D341Med (cell line): ENCODE results near the gene PIEZO2.
"Not testable (repeated sequence)": the region's sequence is repeated elsewhere in the genome, so short reads cannot be mapped to it uniquely, and the experiment has no call there.

Experiments
- DNase-seq: peaks from one replicate; pipeline ENCODE4 v3.0.0; 2012; ENCODE audit warnings: low spot score

PIEZO2 gene

DNA sequence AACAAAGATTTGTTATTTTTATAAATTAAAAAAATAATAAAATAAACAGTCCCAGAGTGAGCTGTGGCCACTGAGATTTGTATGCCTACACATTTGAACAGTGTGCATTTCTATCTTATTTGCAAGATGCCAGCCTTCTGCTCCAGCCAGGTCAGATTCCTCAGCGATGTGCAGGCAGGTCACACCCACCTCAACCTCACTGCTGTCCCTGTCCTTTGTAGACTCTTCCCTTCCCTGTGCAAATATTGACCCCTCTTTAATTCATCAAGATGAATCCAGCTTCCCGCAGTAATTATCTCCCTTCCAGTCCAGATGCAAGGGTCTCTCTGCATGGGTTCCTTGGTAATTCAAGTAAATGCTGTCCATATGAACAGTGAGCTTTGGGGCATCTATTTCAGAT is 256.2 kb downstream of the PIEZO2 start:
- DNase-seq = no peak

- DNase-seq = no peak
These were observed 256.6 kb downstream of the PIEZO2 start for GRCh38 chr18:10892786-10893185.

DNA sequence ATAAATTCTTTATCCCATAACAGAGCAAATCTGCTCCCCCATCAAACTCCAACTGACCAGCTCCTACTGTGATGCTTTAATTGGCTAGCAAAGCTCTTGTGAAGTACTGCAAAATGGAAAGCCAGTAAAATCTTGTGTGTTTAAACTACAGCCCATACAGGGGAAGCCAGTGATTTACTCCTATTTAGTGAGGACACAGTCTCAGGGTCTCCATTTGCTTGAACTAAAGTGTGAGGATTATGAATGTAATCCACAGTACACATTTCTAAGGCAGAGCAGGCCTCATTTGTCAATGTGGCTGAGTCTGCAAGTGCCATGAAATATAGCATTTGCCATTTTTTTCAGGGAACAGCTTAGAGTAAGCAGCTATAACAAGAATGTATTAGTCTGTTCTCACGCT is 259.3 kb downstream of the PIEZO2 start:
- DNase-seq = no peak

DNA sequence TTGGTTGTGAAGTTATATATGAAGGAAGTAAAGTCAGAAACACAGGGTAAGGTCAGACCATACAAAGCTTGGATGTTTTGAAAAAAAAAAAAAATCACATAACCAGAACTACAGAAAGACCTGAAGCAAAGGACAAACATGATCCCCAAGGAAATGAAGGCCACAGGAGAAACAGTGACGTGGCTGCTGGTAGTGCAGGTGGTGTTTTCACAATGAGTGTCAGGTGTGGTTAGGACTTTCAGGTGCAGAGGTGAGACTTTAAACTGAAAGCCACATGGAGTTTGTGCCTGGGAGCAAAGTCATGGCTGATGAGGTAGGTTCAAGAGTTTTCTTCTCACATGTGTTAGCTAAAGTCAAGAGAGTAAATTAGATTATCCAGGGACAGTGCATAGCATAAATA is 270.7 kb downstream of the PIEZO2 start:
- DNase-seq = no peak

DNA sequence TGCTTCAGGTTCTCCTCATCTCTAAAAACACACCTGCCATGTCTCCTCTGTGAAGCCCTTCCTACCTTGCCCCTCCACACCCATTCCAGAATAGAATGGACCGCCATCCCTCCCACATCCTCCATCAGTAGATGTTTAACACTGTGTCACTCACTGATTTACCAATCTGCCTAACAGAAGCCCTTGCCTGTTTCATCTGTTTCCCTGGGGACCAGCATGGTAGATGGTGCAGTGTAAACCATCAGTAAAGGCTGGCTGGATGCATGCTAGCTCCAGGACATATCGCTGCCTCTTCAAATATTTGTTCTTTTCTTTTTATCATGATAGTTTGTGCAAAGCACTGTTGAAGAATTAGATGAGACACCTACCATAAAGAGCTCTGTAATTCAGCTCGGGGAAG is 271.4 kb downstream of the PIEZO2 start:
- no peak for DNase-seq

DNA sequence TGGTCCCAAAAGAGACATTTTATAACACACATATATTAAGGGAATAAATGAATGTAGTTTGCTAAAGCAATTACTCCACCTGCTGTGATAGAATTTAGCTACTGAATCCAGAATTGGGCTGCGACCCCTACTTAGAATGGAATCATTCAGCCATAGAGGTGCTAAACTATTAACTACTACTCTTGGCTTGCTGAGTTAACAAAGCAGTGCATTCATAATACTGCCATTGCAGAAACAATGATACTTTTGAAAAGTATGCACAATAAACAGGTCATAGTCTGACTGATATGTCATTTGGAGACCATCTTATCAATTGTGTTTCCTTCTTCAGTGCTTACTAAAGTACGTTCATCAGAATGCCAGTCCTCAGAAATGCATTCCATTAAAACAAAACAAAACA is 273.6 kb downstream of the PIEZO2 start:
- no peak for DNase-seq

DNA sequence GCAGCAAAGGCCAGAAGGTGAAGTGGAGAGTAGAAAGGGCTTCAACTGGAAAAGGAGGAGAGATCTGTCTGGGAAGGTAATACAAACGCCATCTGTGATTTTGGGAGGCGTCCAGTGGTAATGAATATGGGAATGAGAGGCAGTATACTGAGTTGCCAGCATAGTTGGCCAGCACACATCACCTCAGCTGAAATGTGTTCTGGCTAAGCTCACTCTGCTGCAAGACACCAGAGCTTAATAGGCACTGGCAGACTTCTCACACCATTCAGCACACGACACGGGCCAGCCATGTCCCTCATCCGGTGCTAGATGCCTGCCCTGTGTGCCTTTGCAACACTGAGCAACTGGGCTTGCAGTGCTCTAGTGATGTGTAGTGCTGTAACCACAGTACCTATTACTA is 277.1 kb downstream of the PIEZO2 start:
- no peak for DNase-seq

- DNase-seq = no peak
These were observed 284.6 kb downstream of the PIEZO2 start for GRCh38 chr18:10864722-10865121.

DNA sequence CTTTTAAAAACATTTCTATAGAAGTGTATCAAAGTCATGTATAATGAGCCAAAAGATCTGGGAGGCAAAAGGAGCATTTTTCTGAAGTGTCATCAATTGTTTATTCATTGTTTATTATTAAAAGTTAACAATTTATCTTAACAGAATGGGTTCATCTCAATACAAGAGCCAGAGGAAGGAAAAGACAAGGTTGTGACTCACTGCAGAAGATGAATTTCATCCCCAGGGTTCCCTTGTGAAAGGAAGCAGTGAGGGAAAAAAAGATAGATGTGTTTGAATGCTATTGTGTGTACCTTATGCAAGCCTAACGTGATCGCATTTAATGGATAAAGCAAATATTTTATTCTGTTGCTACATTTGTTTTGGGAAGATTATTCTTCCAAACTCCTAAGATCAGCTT is 286.3 kb downstream of the PIEZO2 start:
- DNase-seq = no peak

DNA sequence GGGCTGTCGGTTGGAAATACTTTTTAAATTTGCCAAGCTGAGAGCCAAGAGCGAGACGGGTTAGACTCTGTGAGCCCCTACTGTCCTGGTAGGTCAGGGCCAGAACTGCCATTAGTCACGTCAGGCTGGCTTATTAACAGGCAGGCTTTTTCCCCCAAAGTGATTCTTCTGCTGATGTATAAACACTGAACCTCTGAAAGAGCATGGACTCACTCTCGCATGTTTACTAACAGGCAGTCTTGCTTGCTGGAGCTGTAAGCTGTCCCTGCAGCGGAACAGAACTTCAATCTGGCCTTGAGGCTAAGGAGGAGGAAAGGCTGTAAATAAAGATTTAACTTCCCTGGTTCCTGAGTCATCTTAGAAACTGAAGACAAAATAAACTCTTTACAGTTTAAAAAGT is 288.4 kb downstream of the PIEZO2 start:
- no peak for DNase-seq

DNA sequence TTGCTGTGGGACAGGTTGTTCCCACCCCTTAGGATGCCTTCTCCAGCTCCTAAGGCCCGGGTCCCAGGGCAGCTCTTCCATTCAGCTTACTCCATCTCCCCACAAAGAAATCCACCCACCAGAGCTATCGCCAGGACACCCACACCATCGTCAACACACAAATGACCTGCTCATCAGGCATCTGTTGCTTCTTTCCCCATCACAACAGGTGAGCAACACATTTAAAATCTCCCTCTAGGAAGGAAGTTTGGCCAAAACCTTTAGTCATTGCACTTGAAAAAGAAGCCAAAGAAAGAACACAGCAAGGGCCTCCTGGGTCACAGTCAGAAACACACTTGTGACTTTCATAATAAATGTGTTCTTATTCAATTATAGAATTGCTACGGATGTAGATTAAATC is 289.0 kb downstream of the PIEZO2 start:
- DNase-seq = no peak

DNA sequence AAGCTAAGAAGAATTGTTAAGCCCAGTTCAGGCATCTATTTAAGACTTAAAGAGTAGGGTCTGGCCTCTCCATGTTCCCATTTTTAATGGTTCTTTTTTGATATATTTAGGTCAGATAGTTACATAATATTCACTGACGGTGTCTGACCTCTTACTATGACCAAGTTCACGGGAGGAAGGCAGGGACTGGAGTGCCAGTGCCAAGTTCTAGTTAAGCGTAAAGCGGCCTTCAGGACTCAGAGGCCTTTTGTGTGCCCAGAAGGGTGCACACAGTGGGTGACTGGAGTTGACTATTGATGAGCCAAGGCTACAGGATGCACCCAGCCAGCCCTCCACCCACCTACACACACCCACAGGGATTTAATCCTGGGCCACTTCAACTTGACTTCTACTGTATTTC is 290.9 kb downstream of the PIEZO2 start:
- DNase-seq = no peak

- DNase-seq = no peak
These were observed 293.2 kb downstream of the PIEZO2 start for GRCh38 chr18:10856132-10856531.

DNA sequence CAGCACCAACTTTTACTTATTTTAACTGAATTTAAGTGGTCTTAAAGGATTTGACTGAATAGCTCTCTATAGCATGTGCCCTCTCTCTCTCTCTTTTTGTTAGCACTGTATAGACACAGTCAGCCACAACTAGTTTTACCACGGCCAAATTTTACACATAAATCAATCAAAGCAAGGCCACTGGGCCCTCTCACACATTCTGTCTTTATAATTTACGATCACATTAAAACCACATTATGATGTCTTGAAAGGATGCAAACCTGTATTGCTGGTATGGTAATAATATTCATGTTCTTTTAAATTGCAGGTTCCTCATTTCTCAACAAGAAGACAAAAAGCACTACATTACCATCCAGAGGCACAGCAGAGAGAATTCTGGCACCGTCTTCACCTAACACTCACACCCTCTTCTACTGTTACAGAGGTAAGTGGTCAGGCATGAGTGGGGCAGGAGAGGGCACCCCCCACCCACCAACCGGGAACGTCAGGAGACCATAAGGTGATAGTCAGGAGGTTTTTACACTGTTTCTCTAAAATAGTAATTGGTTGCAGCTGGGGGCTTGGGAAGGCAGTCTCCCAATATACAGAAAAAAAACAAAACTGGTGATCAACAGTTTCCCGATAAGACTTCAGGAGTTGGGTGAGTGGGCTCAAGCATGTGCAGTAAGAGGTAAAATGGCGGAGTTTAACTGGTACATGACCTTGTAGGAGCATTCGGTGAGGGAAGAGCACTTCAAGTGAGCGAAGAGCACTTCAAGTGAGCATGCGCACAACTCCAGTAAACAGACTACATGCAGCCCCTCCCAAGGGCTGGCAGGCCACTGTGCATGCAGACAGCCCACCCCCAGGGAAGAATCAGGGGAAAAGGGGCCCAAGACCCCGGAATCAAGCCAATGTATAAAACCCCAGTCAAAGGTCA is 296.7 kb downstream of the PIEZO2 start:
- DNase-seq = no peak

DNA sequence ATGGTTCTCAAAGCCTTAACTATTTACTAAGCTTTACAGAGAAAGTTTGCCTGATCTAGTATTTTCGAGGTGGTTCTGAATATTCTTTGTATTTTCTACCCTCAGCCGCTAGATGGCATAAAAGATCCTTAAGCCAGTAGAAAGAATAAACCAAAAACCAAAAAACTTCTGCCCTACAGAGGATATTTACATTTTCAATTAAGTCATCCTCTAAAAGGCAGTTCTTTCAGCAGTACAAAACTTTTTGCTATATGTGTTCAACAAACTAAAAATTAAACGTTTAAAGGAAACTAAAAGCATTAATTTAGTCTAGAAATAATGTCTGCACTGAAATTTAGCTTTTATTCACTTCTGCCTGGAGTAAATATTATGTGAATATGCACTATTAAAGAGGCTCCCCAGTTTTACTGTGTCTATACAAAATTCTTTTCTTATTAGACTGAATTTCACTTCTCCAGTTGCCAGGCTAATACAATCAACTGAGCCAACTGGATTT is 297.5 kb downstream of the PIEZO2 start:
- DNase-seq = peak; percentile 58

- no peak for DNase-seq
These were observed 298.5 kb downstream of the PIEZO2 start for GRCh38 chr18:10850840-10851239.

DNA sequence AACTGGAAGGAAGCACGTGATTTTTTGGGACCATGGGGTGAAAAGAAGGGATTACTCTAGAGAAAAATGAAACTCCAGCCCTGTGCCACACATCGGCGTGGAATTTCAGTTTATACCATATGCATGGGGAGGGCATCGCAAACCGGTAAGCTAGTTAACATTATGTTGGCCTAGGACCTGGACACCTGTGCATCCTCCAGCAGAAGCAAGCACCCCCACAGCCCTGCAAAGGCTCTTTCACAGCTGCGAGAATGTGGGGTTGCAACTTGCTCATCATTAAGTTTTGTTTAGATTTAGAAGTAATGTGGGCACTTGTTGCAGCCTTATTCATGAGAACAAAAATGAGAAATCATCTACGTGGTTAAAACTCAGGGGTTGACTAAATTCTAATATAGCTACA is 299.2 kb downstream of the PIEZO2 start:
- no peak for DNase-seq

- DNase-seq = no peak
These were observed 301.5 kb downstream of the PIEZO2 start for GRCh38 chr18:10847907-10848306.

- DNase-seq = no peak
These were observed 302.0 kb downstream of the PIEZO2 start for GRCh38 chr18:10847408-10847790.

GRCh38 chr18:10846657-10847407 is 302.5 kb downstream of the PIEZO2 start:
- DNase-seq = no peak

DNA sequence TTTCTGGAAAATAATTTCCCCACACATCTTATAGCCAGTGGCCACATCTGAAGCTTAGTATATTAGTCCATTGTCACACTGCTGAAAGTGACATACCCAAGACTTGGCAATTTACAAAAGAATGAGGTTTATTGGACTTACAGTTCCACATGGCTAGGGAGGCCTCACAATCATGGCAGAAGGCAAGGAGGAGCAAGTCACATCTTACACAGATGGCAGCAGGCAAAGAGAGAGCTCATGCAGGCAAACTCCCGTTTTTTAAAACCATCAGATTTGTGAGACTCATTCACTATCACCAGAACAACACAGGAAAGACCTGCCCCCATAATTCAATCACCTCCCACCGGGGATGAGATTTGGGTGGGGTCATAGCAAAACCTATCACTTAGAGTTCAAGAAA is 303.3 kb downstream of the PIEZO2 start:
- not testable (repeated sequence) for DNase-seq

- DNase-seq = no peak
These were observed 305.8 kb downstream of the PIEZO2 start for GRCh38 chr18:10843565-10843964.

GRCh38 chr18:10842861-10843260 is 306.5 kb downstream of the PIEZO2 start:
- DNase-seq = no peak
